LNCAP (cell line): ENCODE measurements around the gene TRABD.

ENCODE experiments used
- TF ChIP-seq, protein P1 (sequence below): fragments of 450-650 bp; IDR thresholded peaks from 2 replicates; pipeline ENCODE4 v1.5.1; 2017; ENCODE audit warnings: mild to moderate bottlenecking

Gene TRABD, protein sequence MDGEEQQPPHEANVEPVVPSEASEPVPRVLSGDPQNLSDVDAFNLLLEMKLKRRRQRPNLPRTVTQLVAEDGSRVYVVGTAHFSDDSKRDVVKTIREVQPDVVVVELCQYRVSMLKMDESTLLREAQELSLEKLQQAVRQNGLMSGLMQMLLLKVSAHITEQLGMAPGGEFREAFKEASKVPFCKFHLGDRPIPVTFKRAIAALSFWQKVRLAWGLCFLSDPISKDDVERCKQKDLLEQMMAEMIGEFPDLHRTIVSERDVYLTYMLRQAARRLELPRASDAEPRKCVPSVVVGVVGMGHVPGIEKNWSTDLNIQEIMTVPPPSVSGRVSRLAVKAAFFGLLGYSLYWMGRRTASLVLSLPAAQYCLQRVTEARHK

DNA sequence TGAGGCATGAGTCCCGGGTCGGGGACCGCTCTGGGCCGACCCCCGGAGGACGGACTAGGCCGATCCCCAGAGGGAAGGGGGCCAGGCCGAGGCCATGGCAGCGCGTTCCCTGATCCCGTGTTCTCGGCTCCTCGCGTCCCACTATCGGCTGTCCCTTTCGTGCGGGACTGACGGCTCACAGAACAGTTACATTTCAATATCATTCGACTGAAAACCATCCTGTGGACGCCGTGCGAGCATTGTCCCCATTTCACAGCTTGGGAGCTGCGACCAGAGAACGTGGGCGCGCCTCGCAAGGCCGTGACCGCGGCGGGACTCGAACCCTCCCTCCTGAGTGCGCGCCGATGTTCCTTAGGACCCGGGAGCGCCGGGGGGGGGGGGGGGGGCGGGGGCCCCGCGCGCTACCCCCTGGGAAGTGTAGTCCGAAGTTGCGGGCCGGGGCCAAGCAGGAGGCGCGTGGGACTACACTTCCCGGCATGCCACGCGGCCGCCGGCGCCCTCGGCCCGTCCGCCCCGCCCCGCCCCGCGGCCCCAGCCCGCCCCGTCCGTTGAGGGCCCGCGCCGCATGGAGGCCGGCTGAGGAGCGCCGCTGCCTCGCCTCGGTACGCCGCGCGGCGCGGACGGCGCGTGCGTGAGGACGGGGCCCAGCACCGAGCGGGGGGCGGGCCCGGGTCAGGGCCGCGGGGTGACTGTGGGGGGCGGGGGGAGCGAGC is at the start of gene TRABD:
Gene TRABD, plus strand, starts transcription at position 539 of the 713 bp plus-strand sequence. CDS start 7,148 bp downstream, outside the sequence.
- TF ChIP-seq, protein P1, sequence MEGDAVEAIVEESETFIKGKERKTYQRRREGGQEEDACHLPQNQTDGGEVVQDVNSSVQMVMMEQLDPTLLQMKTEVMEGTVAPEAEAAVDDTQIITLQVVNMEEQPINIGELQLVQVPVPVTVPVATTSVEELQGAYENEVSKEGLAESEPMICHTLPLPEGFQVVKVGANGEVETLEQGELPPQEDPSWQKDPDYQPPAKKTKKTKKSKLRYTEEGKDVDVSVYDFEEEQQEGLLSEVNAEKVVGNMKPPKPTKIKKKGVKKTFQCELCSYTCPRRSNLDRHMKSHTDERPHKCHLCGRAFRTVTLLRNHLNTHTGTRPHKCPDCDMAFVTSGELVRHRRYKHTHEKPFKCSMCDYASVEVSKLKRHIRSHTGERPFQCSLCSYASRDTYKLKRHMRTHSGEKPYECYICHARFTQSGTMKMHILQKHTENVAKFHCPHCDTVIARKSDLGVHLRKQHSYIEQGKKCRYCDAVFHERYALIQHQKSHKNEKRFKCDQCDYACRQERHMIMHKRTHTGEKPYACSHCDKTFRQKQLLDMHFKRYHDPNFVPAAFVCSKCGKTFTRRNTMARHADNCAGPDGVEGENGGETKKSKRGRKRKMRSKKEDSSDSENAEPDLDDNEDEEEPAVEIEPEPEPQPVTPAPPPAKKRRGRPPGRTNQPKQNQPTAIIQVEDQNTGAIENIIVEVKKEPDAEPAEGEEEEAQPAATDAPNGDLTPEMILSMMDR, result no peak

DNA sequence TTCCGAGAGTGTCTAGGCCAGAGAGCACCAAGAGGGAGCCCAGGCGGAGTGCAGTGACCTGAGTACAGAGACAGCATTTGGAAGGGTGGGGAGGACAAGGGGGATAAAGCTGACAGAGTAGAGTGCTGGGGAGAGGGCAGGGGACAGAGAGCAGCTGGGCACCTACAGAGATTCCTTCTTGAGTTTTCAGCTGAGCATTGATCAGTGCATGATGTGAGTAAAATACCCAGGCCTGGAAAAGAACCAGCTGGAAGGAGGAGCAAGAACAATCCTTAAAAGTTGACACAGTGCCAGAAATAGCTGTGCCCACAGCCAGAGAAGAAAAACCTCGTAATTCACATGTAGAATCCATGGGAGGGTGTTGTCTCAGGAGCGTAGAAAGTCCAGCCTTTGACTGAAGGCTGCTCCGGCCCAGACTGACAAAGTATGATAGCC is 49.1 kb upstream of the TRABD start:
- TF ChIP-seq, protein P1, result no peak

DNA sequence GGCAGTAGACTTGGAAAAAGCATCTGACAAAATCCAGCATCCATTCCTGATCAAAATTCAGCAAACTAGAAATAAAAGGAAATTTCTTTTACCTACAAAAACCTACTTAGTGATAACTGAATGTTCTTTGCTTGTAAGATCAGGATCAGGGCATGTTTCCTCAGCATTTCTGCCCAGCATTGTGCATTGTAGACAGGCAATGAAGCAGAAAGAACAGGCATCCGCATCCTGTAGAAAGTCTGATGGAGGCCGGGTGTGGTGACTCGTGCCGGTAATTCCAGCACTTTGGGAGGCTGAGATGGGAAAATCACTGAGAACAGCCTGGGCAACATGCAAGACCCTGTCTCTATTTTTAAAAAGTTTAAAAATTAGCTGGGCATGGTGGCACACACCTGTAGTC is 47.7 kb upstream of the TRABD start:
- TF ChIP-seq, protein P1, result no peak

DNA sequence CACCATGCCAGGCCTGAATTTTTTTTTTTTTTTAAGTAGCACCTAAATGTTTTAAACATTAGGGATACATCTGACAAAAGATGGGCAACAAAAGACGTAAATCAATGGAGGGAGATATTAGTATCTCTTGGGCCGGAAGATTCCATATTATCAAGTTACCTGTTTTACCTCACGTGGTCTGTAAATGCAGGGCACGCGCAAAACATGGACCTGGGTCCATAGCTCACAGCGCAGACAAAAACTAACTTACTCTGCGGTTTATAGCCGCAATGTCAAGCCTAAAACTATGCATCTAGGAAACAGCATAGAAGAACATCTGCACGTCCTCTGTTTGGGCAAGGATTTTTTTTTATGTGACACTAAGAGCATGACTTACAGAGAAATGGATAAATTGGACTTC is 46.7 kb upstream of the TRABD start:
- TF ChIP-seq, protein P1, result no peak

DNA sequence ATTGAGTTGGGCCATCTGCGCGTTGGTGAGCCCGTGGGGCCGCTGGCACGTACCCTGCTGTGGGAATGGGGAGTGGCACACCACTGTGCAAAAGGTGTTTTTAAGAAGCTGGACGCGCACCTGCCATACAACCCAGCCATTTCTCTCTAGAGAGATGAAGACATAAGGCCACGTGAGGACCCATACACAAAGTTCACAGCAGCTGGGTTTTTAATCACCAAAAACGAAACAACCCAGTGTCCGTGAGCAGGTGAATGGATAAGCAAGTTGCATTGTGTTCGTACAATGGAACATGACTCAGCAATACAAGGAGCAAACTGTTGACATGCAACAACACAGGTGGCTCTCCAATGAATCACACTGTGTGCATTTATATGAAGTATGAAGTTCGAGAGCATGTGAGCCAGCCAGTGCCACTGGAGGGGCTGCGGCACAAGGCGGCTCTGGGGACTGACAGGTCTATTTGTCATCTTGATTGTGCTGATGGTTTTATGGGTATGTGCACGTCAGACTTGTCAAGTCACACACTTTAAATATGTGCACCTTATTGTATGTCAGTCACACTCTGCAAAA is 45.8 kb upstream of the TRABD start:
- TF ChIP-seq, protein P1, result no peak

DNA sequence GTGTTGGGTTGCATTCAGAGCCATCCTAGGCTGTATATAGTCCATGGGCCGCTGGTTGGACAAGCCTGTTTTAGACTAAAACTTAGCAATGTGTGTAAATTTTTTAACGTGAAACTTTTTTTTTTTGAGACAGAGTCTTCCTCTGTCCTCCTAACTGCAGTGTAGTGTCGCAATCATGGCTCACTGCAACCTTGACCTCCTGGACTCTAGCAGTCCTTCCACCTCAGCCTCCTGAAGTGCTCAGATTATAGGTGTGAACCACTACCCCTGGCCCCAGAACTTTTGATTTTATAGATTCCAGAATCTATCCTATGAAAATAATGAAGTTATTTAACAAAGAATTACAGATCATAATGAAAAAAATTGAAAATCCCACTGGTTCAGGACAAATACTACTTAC is 45.1 kb upstream of the TRABD start:
- TF ChIP-seq, protein P1, result no peak

DNA sequence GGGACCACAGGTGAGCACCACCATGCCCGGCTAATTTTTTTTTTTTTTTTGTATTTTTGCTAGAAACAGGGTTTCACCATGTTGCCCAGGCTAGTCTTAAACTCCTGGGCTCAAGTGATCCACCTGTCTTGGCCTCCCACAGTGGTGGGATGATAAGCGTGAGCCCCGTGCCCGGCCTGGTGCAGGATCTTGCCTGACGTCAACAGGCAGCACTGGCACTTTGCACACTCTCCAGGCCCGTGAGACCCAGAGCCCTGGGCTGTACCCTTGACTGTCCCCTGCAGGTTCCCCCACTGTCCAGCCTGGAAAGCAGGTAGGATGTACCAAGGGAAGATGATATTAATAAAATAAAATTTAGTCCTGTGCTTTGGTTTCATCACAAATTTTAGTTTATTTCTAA is 44.3 kb upstream of the TRABD start:
- TF ChIP-seq, protein P1, result no peak
